GM18951 (cell line): Measurements from ENCODE around the gene PCDH18.
"Not testable (repeated sequence)": the region's sequence is repeated elsewhere in the genome, so short reads cannot be mapped to it uniquely, and the experiment has no call there.

Source experiments
- POLR2A ChIP-seq: IDR thresholded peaks from 4 replicates; pipeline ENCODE4 v1.6.1; 2011; ENCODE audit warnings: mild to moderate bottlenecking; ENCODE audit not compliant: insufficient read length, insufficient read depth; ENCODE audit errors: extremely low read depth
- in situ Hi-C: fragments of 300-500 bp; cut with MboI; formaldehyde crosslinking; loops from one replicate; pipeline ENCODE4 v1.12.0; 2022; ENCODE audit warnings: low sequenced_read_pairs, mixed read lengths, inconsistent platforms; ENCODE audit not compliant: unreplicated experiment

The PCDH18 gene

GRCh38 chr4:137538526-137538925 is 6.2 kb upstream of the PCDH18 start:
- in situ Hi-C loops: no loop called here
- TF ChIP-seq POLR2A: no peak

- in situ Hi-C loops: not testable (repeated sequence)
Measured at GRCh38 chr4:137537807-137538206, 5.5 kb upstream of the PCDH18 start.

GRCh38 chr4:137536789-137537561 is 4.7 kb upstream of the PCDH18 start:
- in situ Hi-C loops: no loop called here
- TF ChIP-seq POLR2A: no peak

- no peak for TF ChIP-seq POLR2A
- in situ Hi-C loops: no loop called here
Measured at GRCh38 chr4:137535718-137536117, 3.4 kb upstream of the PCDH18 start.

GRCh38 chr4:137534516-137534915 is 2.2 kb upstream of the PCDH18 start:
- in situ Hi-C loops: no loop called here

GRCh38 chr4:137533855-137534254 is 1.6 kb upstream of the PCDH18 start:
- in situ Hi-C loops: no loop called here
- no peak for TF ChIP-seq POLR2A

More at GRCh38 chr4:137534516-137534915, 2.2 kb upstream of the PCDH18 start:
- TF ChIP-seq POLR2A: no peak

- TF ChIP-seq POLR2A: no peak
- in situ Hi-C loops: no loop called here
Measured at GRCh38 chr4:137532869-137533236, 559 bp upstream of the PCDH18 start.

GRCh38 chr4:137531168-137531985 is 917 bp downstream of the PCDH18 start:
- in situ Hi-C loops: no loop called here
- TF ChIP-seq POLR2A: no peak

GRCh38 chr4:137530176-137530575 is 2.1 kb downstream of the PCDH18 start:
- no peak for TF ChIP-seq POLR2A
- in situ Hi-C loops: no loop called here

GRCh38 chr4:137529432-137529831 is 2.9 kb downstream of the PCDH18 start:
- in situ Hi-C loops: no loop called here
- no peak for TF ChIP-seq POLR2A

GRCh38 chr4:137528673-137529072 is 3.6 kb downstream of the PCDH18 start:
- TF ChIP-seq POLR2A: no peak
- in situ Hi-C loops: no loop called here

GRCh38 chr4:137526681-137527080 is 5.6 kb downstream of the PCDH18 start:
- in situ Hi-C loops: no loop called here

GRCh38 chr4:137524725-137525369 is 7.4 kb downstream of the PCDH18 start:
- in situ Hi-C loops: no loop called here
- no peak for TF ChIP-seq POLR2A

More at GRCh38 chr4:137526681-137527080, 5.6 kb downstream of the PCDH18 start:
- no peak for TF ChIP-seq POLR2A
